ENCODE results near the gene ADGRG1.

ADGRG1 gene

DNA sequence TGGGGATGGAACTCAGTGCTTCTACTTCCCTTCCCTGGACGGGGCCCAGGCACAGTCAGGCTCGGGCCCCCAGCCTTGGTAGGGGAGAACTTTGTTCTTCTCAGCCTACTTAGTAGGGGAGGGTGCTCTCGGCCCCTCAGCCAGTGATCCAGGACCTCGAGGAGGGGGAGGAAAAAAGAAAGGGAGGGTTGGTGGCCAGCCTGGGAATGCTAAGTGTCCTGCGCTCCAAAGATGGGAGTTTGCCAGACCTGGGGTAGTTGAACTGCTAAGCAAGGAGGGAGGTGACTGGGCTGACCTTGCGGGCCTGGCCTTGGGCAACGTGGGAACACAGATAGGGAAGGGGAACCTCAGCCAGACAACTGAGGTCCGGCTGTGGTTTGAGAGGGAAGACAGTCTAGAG lies 12.2 kb downstream of the ADGRG1 start:
- Histone ChIP-seq H3K9me3 (ENCODE audit: control insufficient read depth, insufficient read depth, low read length) (no peaks in the 10 kb centered on the region), H3K4me3 (ENCODE audit: low read depth, low read length) (no peak overlapping the region), H3K36me3 (ENCODE audit: control insufficient read depth, insufficient read depth, low read length) (no peaks in the 10 kb centered on the region), H3K4me1 (ENCODE audit: control insufficient read depth, insufficient read depth, low read length) (no peaks in the 10 kb centered on the region), H3K27me3 (ENCODE audit: control insufficient read depth, insufficient read depth, low read length) (peaks cover 5% of the 10 kb centered on the region), H3K9ac (ENCODE audit: low read depth, low read length) (no peak overlapping the region)

DNA sequence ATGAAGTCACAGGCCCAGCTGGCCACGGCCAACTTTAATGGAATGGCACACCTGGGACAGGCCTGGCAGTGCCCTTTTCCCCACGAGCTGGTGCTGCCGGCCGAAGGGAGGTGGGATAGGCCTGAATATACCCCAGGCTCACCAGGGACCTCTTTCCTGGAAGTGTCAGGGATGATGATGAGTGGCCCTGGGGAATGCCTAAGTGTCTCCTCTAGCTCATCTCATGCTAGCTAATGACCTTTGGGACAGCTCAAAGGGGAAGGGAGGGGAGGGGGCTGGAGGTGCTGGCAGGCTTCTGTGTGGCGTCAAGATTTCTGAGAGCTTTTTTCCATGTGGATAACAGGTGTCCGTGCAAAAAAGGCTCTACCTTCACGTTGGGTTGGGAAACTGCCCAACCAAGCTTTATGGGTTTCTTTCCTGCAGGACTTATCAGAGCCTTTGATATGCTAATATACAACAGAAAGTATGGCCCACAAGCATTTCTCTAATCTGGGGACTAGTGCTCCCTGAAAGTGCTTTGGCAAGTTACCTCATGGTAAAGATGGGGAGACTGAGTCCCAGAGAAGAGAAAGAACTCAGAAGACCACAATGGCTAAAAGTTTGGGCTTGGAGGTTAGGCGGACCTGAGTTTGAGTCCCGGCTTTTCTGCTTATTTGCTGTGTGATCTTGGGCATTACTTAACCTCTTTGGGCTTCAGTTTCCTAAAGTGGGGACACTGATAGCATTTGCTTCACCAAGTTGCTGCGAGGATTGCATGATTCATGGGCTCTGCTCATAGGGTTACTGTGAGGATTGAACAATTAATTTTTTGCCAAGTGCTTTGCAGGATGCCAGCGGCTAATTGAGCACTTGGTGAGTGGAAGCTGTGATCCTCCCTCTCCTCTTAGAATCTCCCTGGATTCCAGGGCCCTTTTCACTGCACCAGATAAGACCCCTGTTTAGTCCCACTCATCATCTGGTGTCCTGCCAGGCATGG lies 14.0 kb downstream of the ADGRG1 start:
- Histone ChIP-seq H3K27me3 (ENCODE audit: control insufficient read depth, insufficient read depth, low read length) (no peaks in the 10 kb centered on the region), H3K36me3 (ENCODE audit: control insufficient read depth, insufficient read depth, low read length) (no peaks in the 10 kb centered on the region), H3K9ac (ENCODE audit: low read depth, low read length) (no peak overlapping the region)

DNA sequence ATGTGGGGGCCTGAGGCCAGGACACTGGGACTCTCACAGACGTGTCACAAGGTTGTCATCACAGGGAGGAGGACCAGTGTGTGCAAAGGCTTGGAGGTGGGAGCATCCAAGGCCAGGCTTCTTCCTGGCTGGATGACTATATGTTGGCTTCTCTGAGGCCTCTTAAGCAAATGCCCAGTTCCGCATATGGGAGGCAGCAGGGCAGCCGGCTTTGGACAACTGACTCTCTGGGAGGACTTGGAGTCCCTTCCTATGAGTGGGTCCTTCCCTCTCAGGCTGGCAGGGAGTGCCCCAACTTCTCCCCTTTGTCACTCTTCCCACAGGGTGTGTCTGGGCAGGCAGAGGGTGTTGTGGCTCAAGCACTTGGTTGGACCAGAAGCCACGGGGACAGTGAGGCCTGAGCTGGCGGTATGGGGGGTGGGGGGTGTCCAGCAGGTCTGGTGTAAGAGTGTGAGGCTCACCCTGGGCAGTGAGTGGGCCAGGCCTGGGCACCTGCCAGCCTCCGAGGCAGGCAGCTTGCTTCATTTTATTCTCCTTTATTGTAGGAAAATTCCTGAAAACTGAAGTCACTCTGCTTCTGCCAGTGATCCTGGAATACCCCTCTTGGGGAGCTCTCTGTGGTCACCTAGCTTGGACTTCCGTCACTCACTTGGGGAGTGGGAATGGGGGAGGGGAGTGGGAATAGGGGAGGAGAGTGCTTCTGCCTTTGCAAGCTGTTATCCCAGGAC lies 14.9 kb downstream of the ADGRG1 start:
- Histone ChIP-seq H3K4me1 (ENCODE audit: control insufficient read depth, insufficient read depth, low read length) (no peaks in the 10 kb centered on the region), H3K27me3 (ENCODE audit: control insufficient read depth, insufficient read depth, low read length) (no peaks in the 10 kb centered on the region), H3K36me3 (ENCODE audit: control insufficient read depth, insufficient read depth, low read length) (no peaks in the 10 kb centered on the region), H3K4me3 (ENCODE audit: low read depth, low read length) (no peak overlapping the region), H3K9me3 (ENCODE audit: control insufficient read depth, insufficient read depth, low read length) (no peaks in the 10 kb centered on the region), H3K9ac (ENCODE audit: low read depth, low read length) (no peak overlapping the region)

More for the DNA sequence above, 14.0 kb downstream of the ADGRG1 start:
- H3K4me1 ChIP-seq (ENCODE audit: control insufficient read depth, insufficient read depth, low read length): no peaks in the 10 kb centered on the region
- H3K4me3 ChIP-seq (ENCODE audit: low read depth, low read length): no peak overlapping the region
- no peaks in the 10 kb centered on the region for H3K9me3 ChIP-seq (ENCODE audit: control insufficient read depth, insufficient read depth, low read length)

DNA sequence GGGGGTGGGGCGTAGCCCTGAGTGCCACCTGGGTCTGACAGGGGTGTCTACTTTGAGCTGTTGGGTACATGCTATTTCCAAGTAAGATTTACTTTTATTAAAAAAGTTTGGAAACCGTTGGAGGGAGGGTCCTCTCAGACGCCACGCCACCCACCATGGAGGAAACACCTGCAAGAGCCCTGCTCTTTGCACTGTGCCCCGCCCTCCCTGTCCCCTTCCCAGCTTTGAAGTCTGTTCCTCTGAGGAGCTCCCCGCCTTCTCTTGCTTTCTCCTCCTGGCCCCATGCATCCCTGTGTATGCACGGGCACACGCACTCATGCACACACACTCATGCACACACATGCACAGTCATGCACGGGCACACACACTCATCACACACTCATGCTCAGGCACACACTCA lies 15.5 kb downstream of the ADGRG1 start:
- Histone ChIP-seq H3K9ac (ENCODE audit: low read depth, low read length) (no peak overlapping the region), H3K4me1 (ENCODE audit: control insufficient read depth, insufficient read depth, low read length) (no peaks in the 10 kb centered on the region), H3K4me3 (ENCODE audit: low read depth, low read length) (no peak overlapping the region), H3K36me3 (ENCODE audit: control insufficient read depth, insufficient read depth, low read length) (no peaks in the 10 kb centered on the region), H3K9me3 (ENCODE audit: control insufficient read depth, insufficient read depth, low read length) (no peaks in the 10 kb centered on the region), H3K27me3 (ENCODE audit: control insufficient read depth, insufficient read depth, low read length) (no peaks in the 10 kb centered on the region)

DNA sequence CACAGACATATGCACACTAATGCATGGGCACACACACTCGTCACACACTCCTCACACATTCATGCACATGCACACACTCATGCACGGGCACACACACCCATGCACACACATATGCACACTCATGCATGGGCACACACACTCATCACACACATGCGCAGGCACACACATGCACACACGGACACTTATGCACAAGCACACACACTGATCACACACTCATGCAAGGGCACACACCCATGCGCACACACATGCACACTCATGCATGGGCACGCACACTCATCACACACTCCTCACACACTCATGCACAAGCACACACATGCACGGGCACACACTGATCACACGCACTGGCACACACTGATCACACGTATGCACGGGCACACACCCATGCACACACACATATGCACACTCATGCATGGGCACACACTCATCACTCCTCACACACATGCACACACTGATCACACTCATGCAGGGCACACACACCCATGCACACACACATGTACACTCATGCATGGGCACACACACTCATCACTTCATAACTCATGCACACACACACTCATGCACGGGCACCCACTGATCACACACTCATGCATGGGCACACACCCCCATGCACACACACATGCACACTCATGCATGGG lies 16.1 kb downstream of the ADGRG1 start:
- H3K4me1 ChIP-seq (ENCODE audit: control insufficient read depth, insufficient read depth, low read length): no peaks in the 10 kb centered on the region
- no peaks in the 10 kb centered on the region for H3K36me3 ChIP-seq (ENCODE audit: control insufficient read depth, insufficient read depth, low read length)
- H3K4me3 ChIP-seq (ENCODE audit: low read depth, low read length): no peak overlapping the region
- H3K9me3 ChIP-seq (ENCODE audit: control insufficient read depth, insufficient read depth, low read length): no peaks in the 10 kb centered on the region
- no peak overlapping the region for H3K9ac ChIP-seq (ENCODE audit: low read depth, low read length)
- no peaks in the 10 kb centered on the region for H3K27me3 ChIP-seq (ENCODE audit: control insufficient read depth, insufficient read depth, low read length)

DNA sequence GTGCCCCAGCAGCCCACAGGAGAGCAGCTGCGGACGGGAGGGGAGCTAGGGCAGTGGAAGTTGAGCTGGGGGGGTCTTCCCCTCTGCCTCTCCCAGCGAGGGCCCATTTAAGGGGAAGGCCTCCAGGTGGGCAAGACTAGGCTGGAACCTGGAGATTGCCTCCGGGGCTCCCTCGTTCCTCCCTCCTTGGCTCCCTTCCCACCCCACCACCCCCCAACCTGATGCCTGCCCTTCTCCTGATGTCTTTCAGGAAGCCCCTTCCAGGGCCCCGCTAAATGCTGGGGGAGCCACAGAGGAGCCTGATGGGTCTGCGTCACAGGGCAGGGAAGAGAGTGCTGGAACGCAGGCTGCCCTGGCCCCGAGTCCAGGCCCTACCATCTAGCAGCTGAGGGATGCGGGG lies 16.7 kb downstream of the ADGRG1 start:
- Histone ChIP-seq H3K9ac (ENCODE audit: low read depth, low read length) (no peak overlapping the region), H3K9me3 (ENCODE audit: control insufficient read depth, insufficient read depth, low read length) (no peaks in the 10 kb centered on the region), H3K27me3 (ENCODE audit: control insufficient read depth, insufficient read depth, low read length) (no peaks in the 10 kb centered on the region), H3K4me1 (ENCODE audit: control insufficient read depth, insufficient read depth, low read length) (no peaks in the 10 kb centered on the region), H3K4me3 (ENCODE audit: low read depth, low read length) (no peak overlapping the region), H3K36me3 (ENCODE audit: control insufficient read depth, insufficient read depth, low read length) (no peaks in the 10 kb centered on the region)

DNA sequence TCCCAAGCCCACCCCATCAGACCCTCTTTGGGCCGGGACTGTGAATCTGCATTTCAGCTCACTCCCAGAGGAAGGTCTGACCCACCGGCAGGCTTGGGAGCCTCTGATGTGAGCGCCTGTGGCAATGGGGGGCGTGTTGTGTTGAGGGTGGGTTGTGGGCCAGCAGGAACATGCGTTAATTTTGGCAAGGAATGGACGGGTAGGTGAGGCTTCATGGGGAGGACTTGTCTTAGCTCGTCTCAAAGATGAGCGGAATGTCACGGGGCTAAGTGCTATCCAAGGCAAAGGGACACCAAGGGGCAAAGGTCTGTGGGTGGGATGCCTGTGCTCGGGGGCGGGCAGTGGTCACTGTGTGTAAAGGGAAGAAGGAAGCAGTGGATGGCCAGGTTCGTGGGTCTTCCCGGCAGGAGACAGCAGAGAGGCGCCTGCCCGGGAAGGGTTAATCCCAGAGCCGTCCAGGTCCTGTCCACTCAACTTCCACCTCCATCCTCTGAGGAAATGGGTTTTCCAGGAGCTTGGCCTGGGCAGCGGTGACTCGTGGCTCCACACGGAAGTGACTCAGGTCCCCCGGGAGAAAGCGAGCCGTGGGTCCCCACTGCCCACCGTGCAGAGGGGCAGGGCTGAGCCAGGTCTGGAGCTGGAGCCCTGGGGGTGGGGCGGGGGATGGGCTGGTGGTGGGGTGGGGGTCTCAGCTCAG lies 17.4 kb downstream of the ADGRG1 start:
- Histone ChIP-seq H3K9ac (ENCODE audit: low read depth, low read length) (no peak overlapping the region), H3K4me1 (ENCODE audit: control insufficient read depth, insufficient read depth, low read length) (no peaks in the 10 kb centered on the region)

DNA sequence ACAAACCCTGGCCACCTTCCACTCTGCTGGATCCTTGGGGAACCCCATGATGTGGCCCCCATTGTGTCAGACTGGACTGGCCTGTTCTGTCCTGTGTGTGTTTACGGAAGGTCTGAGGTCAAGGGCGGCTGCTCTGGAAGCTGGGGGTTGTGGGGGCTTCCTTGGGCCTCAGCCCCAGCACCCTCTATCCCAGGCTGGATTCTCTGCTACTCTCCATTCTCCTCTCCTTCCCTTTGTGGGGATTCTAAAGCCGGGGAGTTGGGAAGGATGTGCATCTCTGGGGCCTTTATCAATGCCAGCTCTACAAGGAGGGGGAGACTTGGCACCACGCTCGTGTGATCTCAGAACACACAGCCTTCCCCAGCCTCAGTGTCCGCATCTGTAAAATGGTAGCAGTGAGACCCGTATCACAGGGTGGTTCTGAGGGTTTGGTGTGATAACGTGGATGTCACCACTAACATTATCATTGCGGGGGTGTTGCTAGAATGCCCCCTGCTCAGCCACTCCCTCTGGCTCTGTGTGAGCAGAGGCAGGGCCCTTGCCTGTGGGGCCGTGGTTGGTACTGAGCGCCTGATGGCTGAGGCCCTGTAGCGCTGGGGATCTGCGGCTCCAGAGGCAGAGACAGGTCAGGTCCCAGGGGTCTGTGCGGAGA lies 18.1 kb downstream of the ADGRG1 start:
- Histone ChIP-seq H3K27me3 (ENCODE audit: control insufficient read depth, insufficient read depth, low read length) (no peaks in the 10 kb centered on the region), H3K4me3 (ENCODE audit: low read depth, low read length) (no peak overlapping the region), H3K9me3 (ENCODE audit: control insufficient read depth, insufficient read depth, low read length) (no peaks in the 10 kb centered on the region), H3K36me3 (ENCODE audit: control insufficient read depth, insufficient read depth, low read length) (no peaks in the 10 kb centered on the region), H3K9ac (ENCODE audit: low read depth, low read length) (no peak overlapping the region), H3K4me1 (ENCODE audit: control insufficient read depth, insufficient read depth, low read length) (no peaks in the 10 kb centered on the region)

More for the DNA sequence above, 17.4 kb downstream of the ADGRG1 start:
- H3K27me3 ChIP-seq (ENCODE audit: control insufficient read depth, insufficient read depth, low read length): no peaks in the 10 kb centered on the region
- no peaks in the 10 kb centered on the region for H3K36me3 ChIP-seq (ENCODE audit: control insufficient read depth, insufficient read depth, low read length)
- H3K4me3 ChIP-seq (ENCODE audit: low read depth, low read length): no peak overlapping the region
- H3K9me3 ChIP-seq (ENCODE audit: control insufficient read depth, insufficient read depth, low read length): no peaks in the 10 kb centered on the region

DNA sequence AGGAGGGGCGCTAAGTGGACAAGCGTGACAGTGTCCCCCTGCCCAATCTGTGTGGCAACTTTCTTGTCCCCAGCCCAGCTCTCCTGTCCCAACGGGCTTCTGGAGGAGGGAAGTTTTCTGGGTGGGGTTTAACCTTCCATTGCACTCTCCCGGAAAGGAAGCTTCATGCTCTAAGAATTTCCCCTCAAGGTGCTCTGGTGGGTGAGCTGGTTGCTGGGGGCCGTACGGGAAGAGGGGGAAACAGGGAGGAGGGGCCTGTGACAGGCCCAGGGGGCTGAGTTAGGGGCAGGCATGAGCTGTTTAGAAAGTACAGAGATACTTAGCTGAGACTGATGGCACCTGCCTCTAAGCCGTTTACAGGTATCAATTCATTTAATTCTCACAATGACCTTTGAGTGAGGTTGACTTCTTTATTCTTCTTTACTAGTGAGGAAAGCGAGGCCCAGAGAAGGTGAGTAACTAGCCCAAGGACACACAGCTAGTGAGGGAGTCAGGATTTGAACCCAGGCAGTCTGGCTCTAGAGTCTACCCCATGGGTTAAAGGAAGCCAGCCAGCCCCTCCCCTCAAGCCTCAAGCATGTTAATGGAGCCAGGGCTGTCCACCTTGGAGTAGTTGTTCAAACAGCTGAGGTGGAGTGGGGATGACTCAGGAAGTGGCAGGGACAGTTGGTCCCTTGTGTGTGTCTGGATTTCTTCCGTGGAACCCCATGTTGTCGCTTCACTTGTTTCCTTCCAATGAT lies 18.9 kb downstream of the ADGRG1 start:
- Histone ChIP-seq H3K9ac (ENCODE audit: low read depth, low read length) (no peak overlapping the region), H3K9me3 (ENCODE audit: control insufficient read depth, insufficient read depth, low read length) (no peaks in the 10 kb centered on the region), H3K36me3 (ENCODE audit: control insufficient read depth, insufficient read depth, low read length) (no peaks in the 10 kb centered on the region), H3K27me3 (ENCODE audit: control insufficient read depth, insufficient read depth, low read length) (no peaks in the 10 kb centered on the region), H3K4me3 (ENCODE audit: low read depth, low read length) (no peak overlapping the region), H3K4me1 (ENCODE audit: control insufficient read depth, insufficient read depth, low read length) (no peaks in the 10 kb centered on the region)

DNA sequence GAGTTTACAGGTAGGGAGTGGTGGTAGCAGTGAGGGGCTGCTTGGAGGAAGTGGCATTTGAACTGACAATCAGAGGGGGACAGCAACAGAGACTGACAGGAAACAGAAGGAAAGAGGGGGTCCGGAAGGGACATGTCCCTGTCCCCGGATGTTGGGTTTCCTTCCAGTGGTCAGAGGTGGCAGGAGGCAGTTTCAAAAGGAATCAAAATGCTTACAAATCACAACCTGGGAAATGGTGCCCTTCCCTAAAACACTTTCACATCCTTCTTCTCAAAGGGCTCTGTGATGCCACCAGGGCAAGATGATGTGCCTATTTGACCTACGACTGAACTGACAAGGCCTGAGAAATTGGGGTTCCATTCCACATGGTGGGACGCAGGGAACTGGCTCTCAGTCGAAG lies 19.7 kb downstream of the ADGRG1 start:
- no peaks in the 10 kb centered on the region for H3K27me3 ChIP-seq (ENCODE audit: control insufficient read depth, insufficient read depth, low read length)
- no peaks in the 10 kb centered on the region for H3K9me3 ChIP-seq (ENCODE audit: control insufficient read depth, insufficient read depth, low read length)
- H3K9ac ChIP-seq (ENCODE audit: low read depth, low read length): no peak overlapping the region
- no peaks in the 10 kb centered on the region for H3K36me3 ChIP-seq (ENCODE audit: control insufficient read depth, insufficient read depth, low read length)
- H3K4me3 ChIP-seq (ENCODE audit: low read depth, low read length): no peak overlapping the region
- no peaks in the 10 kb centered on the region for H3K4me1 ChIP-seq (ENCODE audit: control insufficient read depth, insufficient read depth, low read length)
